ENCODE data around the gene POLD4. TPM values are rescaled to one million over a fixed set of nuclear protein-coding genes. Genes with fewer than 3 reads are reported as not detected.

Gene POLD4
- total RNA-seq, 1 experiment from 2014 or later: 78.7 TPM

- no peaks in the 10 kb centered on the region; the same call in 1 of the 2 replicates for H3K36me3 ChIP-seq (ENCODE audit: control insufficient read depth, insufficient read depth, low read length)
- in situ Hi-C loops (cut with HindIII; ENCODE audit: low pct_unique_long_range_greater_than_20kb, low sequenced_read_pairs) (no loop called here), intact Hi-C loops (cut with micrococcal nuclease; ENCODE audit: unreplicated experiment) (no loop called here)
- H3K27me3 ChIP-seq (ENCODE audit: control insufficient read depth, insufficient read depth, low read length): no peaks in the 10 kb centered on the region
- no peak for DNase-seq (ENCODE audit: low read depth, low spot score)
- BruUV-seq (replicated peaks): no TSS peak
- TF ChIP-seq POLR2AphosphoS5 (IDR thresholded peaks at IDR 0.05; ENCODE audit: low read depth, low read length) (peak; percentile 48; the same call in 1 of the 2 replicates), SIN3A (IDR thresholded peaks at IDR 0.05; ENCODE audit: borderline replicate concordance, insufficient read depth, low read depth, low read length) (no peak), TCF7L2 (IDR thresholded peaks at IDR 0.05; ENCODE audit: low read depth, low read length) (no peak)
- H3K9me3 ChIP-seq (ENCODE audit: control insufficient read depth, insufficient read depth, low read depth, low read length): no peaks in the 10 kb centered on the region
- ATAC-seq: peak; percentile 50
- H3K27ac ChIP-seq (ENCODE audit: low read length): peak overlapping the region; percentile 83
- H3K4me1 ChIP-seq (ENCODE audit: control insufficient read depth, insufficient read depth, low read length): peaks cover 27% of the 10 kb centered on the region
- ChIA-PET POLR2A (interaction anchor here (0.5 to 0.6 kb wide), 3 partner anchors 12 to 626 kb away, joined by 3 to 11 read pairs (median 3); no protein-coding TSS in a partner anchor), CTCF (interaction anchor here (0.6 to 2.3 kb wide), 3 partner anchors 15 to 83 kb away, joined by 3 to 8 read pairs (median 3); no protein-coding TSS in a partner anchor)
- peak overlapping the region; percentile 74 to 85 for H3K4me3 ChIP-seq (ENCODE audit: low read depth in 2 of 2, low read length in 2 of 2)
Observed at GRCh38 chr11:67302571-67303131, 50.7 kb downstream of the POLD4 start.

DNA sequence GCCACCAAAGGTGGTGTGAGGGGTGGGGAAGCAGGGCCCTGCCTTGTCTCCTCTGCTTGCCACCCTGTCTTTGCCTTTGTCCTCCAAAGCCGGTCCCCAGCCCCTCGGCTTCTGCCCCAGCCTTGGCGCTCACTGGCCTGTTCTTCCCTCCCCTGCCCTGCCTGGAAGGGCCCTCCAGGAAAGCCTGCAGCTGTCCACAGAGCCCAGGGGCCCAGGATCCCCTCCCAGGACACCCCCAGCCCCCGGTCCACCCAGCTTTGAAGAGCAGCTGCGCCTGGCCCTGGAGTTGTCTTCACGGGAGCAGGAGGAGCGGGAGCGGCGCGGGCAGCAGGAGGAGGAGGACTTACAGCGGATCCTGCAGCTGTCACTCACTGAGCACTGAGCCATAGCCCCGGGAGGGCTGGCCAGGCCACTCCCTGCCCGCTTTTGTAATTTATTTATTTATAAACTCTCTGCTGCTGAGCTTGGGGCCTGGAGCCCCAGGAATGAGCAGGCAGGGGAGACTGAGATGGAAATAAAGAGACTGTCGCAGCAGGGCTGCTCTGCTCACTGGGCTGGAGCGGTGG is 51.3 kb downstream of the POLD4 start:
- peaks cover 27% of the 10 kb centered on the region for H3K4me1 ChIP-seq (ENCODE audit: control insufficient read depth, insufficient read depth, low read length)
- H3K9me3 ChIP-seq (ENCODE audit: control insufficient read depth, insufficient read depth, low read depth, low read length): no peaks in the 10 kb centered on the region
- H3K4me3 ChIP-seq (ENCODE audit: low read depth in 2 of 2, low read length in 2 of 2): peak overlapping the region; percentile 74 to 85; a peak in 3 of 4 replicates
- BruUV-seq (replicated peaks): no TSS peak
- H3K27me3 ChIP-seq (ENCODE audit: control insufficient read depth, insufficient read depth, low read length): no peaks in the 10 kb centered on the region
- intact Hi-C loops (cut with micrococcal nuclease; ENCODE audit: unreplicated experiment) (no loop called here), in situ Hi-C loops (cut with HindIII; ENCODE audit: low pct_unique_long_range_greater_than_20kb, low sequenced_read_pairs) (no loop called here)
- no peak for DNase-seq (ENCODE audit: low read depth, low spot score)
- POLR2A ChIA-PET: interaction anchor here (0.5 kb wide), 1 partner anchor 11 kb away, joined by 11 read pairs; no protein-coding TSS in a partner anchor
- CTCF ChIA-PET: interaction anchor here (2.3 kb wide), 1 partner anchor 15 kb away, joined by 8 read pairs; no protein-coding TSS in a partner anchor
- ATAC-seq: peak; percentile 74
- H3K36me3 ChIP-seq (ENCODE audit: control insufficient read depth, insufficient read depth, low read length): no peaks in the 10 kb centered on the region; the same call in 1 of the 2 replicates
- TF ChIP-seq POLR2AphosphoS5 (IDR thresholded peaks at IDR 0.05; ENCODE audit: low read depth, low read length) (0 out of 2 replicates have a peak, but pooled peaks have one; percentile 11), TCF7L2 (IDR thresholded peaks at IDR 0.05; ENCODE audit: low read depth, low read length) (no peak), REST (IDR thresholded peaks at IDR 0.05; ENCODE audit: insufficient read depth in 1 of 2, low read depth in 2 of 2, low read length in 1 of 2) (no peak), CTCF (IDR thresholded peaks at IDR 0.05) (no peak)
- H3K27ac ChIP-seq (ENCODE audit: low read length): peak overlapping the region; percentile 83
